GM21825 (cell line): ENCODE measurements around the gene AQP12B.
"Not testable (repeated sequence)": the region's sequence is repeated elsewhere in the genome, so short reads cannot be mapped to it uniquely, and the experiment has no call there.

Experiments
- ATAC-seq: cut with Tn5 transposase; IDR thresholded peaks from one replicate; pipeline ENCODE4 v1.9.1; 2021; ENCODE audit warnings: mild to moderate bottlenecking, moderate library complexity; ENCODE audit not compliant: unreplicated experiment

AQP12B gene

GRCh38 chr2:240701736-240702639, 19.3 kb upstream of the AQP12B start:
- no peak for ATAC-seq

DNA sequence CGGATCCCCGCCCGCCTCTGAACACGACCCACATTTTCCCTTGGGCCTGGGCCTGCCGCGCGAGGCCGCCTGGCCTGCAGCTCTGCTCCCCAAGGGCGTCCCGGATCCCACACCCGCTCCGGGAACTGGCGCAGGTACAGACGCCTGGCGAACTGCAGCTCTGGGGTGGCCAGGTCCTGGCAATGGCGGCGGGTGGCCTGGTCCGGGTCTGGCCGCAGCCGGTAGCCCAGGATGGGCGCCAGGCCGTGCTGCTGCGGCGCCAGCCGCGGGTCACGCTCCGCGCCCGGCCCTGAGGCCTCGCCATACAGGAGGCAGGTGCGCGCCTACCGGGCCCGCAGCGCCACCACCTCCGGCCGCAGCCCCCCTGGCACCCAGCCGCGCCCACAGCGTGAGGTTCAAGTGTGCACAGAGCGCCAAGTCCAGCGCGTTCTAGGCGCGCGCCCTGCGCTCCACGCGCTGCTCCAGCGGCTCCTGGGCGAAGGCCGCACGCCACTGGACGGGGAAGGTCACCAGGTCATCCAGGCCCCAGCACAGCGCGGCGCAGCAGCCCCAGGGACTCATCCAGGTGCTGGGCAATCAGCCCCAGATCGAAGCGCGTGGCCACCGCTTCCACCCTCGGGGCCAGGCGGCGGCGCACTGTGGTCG, 18.5 kb upstream of the AQP12B start:
- no peak for ATAC-seq

DNA sequence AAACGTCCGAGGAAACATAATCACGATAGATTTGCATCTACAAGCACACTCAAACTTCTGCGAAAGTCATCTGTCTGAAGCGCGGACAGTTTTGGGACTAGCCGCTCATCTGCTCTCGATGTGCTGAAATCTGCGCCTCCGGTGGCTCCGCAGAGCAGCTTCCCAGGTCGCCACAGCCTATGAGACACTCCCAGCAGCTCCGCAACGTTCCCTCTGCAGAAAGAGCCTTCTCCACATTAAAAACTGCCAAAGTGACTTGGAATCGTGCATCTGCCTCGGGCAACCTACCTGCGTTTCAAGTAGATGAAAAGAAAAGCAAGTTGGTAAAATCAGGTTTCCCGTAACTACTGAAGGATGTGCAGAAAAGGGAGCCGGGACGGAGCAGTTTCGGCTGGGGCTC, 17.9 kb upstream of the AQP12B start:
- ATAC-seq = not testable (repeated sequence)

DNA sequence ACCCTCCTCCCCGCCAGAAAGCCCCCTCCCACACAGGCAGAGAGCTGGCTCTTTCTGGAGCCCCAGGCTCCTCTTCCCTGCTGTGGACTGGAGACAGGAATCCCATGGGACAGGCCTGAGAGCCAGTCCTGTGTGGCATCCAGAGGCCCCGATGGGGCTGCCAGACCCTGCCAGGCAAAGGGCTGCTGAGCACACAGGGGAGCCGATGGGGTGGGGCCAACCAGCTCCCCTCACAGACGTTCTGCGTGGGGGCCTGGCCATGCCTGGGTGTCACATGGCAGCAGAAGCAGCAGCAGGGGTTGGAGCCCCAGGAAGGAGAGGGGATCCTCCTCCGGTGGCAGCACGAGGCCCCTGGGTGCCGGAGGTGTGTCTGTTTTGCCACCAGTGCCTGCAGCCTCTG, 17.1 kb upstream of the AQP12B start:
- ATAC-seq = not testable (repeated sequence)

DNA sequence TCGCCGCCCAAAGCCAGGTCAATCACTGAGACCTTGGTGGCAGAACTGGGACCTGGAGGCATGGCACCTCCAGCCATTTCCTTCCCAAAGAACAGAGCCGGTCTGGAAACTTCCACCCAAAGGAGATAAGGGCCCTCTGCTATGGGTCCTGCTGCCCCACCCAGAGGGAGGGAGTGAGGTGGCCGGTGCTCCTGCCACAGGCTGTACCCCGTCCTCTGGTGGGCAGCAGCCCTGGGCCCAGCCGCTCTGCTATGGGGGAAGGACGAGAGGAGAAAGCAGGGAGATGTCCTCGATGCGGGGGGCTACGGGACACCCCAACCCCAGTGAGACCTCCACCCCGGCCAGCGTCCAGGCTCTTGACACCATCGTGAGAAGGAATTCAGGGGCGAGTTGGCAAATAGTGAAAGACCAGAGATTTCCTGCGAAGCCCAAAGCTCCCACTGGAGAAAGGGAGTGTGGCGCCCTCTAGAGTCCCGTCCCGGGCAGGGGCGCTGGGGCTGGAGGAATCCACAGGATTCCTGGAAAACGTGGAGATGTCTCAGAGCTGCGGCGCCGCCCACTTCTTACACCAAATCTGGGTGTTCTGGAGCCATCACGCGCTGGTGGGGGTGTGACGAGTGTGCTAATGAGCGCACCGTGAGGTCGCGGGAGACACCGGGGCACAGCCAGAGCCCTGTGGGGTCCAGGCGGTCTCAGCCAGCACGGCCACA, 16.3 kb upstream of the AQP12B start:
- ATAC-seq = not testable (repeated sequence)

DNA sequence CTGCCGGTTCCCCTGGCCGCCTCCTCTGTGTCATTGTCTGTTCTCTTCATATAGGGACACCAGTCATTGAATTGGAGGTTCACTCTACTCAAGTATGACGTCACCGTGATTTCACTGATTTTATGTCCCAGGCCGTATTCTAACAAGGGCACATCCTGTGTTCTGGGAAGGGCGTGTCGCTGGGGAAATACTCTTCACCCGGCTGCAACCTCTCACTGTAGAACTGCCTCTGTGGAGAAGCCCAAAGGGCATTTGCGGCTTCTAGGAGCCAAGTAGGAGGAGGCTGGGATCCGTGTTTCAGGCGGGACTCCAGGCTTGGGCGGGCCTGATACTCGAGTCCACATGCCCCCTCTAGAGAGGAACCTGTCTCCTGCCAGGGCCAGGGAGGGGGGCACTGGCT, 13.8 kb upstream of the AQP12B start:
- ATAC-seq = not testable (repeated sequence)

DNA sequence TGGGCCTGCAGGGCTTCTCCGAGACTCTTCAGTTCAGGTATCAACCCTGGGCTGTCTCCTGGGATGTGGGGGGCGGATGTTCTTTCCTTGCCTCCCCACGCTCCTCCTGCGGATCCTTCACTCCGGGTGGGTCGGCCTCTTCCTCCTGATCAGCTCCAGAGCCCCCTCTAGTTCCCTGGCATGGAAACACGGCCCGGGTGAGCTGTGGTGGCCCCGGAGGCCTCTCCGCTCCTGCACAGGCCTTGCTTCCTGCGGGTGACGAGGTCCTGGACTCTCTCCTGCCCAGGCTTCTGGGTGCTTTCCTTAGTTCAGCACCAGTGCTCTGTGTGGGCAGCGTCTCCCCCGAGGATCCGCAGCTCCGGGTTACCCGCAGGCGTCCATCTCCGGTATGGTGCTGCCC, 12.9 kb upstream of the AQP12B start:
- not testable (repeated sequence) for ATAC-seq

- ATAC-seq = not testable (repeated sequence)
Observed at GRCh38 chr2:240694304-240694703, 11.6 kb upstream of the AQP12B start.

DNA sequence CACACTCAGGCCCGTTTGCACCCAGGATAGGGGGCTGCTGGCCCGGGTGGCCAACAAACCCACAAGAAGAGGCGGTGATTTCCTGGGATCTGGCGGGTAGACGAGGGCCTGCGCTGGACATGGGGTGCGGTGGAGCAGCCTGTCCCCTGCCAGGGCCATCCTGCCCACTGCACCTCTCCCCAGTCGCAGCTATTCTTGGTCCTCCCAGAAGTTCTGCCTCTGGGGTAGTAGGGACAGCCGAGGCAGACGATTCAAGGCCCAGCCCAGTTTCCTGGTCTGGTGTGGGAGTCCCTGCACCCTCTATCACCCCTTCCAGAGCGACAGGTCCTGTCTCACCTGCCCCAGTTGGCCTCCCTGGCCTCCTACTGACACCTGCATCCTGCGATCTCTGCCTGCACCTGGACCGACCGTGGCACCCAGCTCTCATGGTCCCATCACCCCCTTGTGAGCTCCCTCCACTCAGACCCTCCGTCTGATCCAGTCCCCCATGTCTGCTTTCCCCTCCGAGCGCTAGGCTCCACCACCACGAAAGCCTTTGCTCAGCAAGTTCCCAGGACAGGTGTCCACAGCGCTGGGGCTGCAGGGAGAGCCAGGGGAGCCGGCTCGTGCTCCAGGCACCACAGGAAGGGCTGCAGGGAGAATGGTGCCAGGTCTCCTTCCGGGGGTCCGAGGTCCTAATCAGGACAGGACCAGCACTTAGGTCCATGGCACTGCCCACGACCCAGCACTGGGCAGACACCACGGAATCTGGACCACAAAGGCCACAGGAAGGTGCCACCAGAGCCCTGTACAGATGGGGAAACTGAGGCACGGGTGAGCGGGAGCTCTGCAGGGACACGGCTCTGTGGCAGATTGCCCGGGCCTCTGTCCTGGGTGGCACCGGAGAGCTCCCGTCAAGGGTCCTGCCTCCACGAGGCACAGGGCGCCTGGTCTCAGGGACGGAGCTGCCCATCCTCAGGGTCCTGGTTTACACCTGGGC, 10.2 kb upstream of the AQP12B start:
- not testable (repeated sequence) for ATAC-seq

- not testable (repeated sequence) for ATAC-seq
Observed at GRCh38 chr2:240691631-240692420, 9.1 kb upstream of the AQP12B start, which contains the start of gene AQP12A. Gene AQP12A, plus strand, starts transcription at chr2:240691866. Its CDS starts 48 bp downstream, at chr2:240691914.

DNA sequence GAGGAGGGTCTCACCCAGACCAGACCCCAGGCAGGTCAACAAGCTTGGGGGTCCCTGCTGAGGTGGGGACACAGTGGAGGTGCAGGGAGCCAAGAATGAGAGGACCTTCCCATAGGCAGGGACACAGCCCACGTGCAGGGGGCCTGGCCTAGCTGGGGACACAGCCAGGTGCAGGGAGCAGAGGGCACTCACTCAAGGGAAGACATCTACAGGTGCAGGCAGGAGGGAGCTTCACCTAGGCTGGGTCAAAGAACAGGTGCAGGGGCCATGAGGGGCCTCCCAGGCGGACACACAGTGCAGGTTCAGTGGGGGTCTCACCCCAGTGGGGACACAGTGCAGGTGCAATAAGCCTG, 8.4 kb upstream of the AQP12B start:
- ATAC-seq = not testable (repeated sequence)

GRCh38 chr2:240690421-240691074, 7.9 kb upstream of the AQP12B start:
- not testable (repeated sequence) for ATAC-seq

- no peak for ATAC-seq
Observed at GRCh38 chr2:240689975-240690374, 7.3 kb upstream of the AQP12B start.

GRCh38 chr2:240688553-240688919, 5.9 kb upstream of the AQP12B start:
- no peak for ATAC-seq

DNA sequence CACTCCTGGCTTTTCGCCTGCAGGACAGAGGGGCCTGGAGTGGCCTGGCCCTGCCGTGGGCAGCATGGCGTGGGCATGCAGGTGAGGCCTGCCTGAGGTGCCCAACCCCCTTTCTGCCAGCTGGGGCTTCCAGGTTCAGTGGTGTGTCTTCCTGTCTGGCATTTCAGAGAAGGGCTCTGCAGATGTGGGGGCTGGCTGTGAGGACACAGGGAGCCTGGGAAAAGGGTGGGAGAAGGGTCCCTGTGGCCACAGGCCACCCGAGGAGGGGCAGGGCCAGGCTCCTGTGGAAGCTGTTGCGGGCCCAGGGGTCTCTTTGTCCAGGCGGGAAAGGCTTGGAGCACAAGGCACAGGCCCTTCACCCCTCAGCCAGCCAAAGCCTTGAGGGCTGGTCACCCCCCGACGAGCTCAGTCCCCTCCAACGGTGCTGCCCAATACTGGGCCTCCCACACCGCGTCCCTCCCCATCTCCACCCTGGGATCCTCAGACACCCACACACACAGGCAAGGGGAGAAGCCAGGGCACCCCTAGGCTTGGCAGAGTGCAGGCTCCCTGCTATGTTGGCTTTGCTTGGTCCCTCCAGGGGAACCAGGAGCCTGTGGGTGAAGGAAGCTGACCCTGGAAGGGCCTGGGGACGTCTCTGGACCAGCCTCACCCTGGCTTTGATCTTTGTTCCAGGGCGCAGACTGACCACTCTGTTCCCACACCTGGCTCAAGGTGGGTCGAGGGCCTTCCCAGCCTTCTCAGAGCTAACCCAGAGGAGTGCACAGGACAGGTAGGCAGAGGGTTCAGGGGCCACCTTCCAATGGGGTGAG, 5.3 kb upstream of the AQP12B start:
- no peak for ATAC-seq

DNA sequence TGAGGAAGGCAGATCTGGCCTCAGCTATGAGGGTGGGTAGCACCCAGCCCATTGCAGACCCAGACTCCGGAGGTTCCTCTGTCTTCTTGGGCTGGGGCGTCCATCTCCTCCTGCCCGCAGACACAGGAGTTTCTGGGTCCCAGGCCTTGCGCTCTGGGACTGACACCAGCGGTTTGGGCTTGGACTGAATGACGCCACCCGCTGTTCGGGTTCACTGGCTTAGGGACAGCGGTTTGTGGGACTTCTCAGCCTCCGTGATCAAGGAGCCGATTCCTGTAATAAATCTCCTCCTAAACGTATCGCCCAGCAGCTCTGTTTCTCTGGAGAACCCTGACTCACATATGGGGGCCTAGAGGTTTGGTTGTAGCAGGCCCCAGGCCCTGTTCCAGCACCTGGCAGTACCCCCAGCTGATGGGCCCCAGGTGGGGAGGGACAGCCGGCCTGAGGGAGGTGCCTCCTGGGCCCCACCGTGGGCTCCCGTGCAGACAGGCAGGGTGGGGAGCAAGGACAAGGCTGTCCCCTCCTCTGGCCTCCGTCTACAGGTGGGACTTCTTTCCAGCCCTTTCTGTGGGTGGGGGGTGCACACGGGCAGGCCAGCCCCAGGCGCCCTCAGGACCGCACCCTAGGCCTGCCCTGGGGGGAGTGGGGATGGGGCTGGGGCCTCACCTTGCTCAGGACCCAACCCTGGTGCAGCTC, 4.5 kb upstream of the AQP12B start:
- ATAC-seq = no peak

GRCh38 chr2:240686460-240686859, 3.8 kb upstream of the AQP12B start:
- ATAC-seq = no peak
